H1 (cell line): ENCODE measurements around the gene KRTAP4-7. TPM values are rescaled to one million over a fixed set of nuclear protein-coding genes. Genes with fewer than 3 reads are reported as not detected.

Experiments used
- CTCF ChIP-seq, 3 experiments: IDR thresholded peaks; 1 replicate in 2 of 3; 2 replicates in 1 of 3; pipeline versions ENCODE4 v1.5.1 to v1.6.1; 2011; ENCODE audit warnings: low read length in 3 of 3, mild to moderate bottlenecking in 3 of 3, inconsistent platforms in 2 of 3, low read depth in 1 of 3, moderate library complexity in 1 of 3; ENCODE audit not compliant: insufficient read depth in 1 of 3; ENCODE audit errors: control extremely low read depth in 1 of 3
- EZH2 ChIP-seq: fragments of 200-600 bp; sonication (generic); IDR thresholded peaks from 2 replicates; pipeline ENCODE4 v1.7.1; 2012; ENCODE audit warnings: low read depth, mild to moderate bottlenecking, moderate library complexity, low read length, inconsistent platforms; ENCODE audit not compliant: severe bottlenecking
- KDM5A ChIP-seq: fragments of 200-600 bp; IDR thresholded peaks from 2 replicates; pipeline ENCODE4 v1.7.1; 2012; ENCODE audit warnings: mild to moderate bottlenecking, low read length, inconsistent platforms, mixed read lengths
- POU5F1 ChIP-seq: IDR thresholded peaks from 2 replicates; pipeline ENCODE4 v1.6.1; 2011; ENCODE audit warnings: low read depth, mild to moderate bottlenecking, low read length, moderate library complexity
- SUZ12 ChIP-seq: fragments of 200-600 bp; sonication (generic); IDR thresholded peaks from 2 replicates; pipeline ENCODE4 v1.6.1; 2012; ENCODE audit warnings: mild to moderate bottlenecking, inconsistent platforms, low read length, moderate library complexity, mixed read lengths
- polyA plus RNA-seq, 7 experiments: library from polyadenylated mRNA; depleted of rRNA in 3 of 7; stranded (reverse) in 5 of 7; unstranded in 2 of 7; fragments of >200 nt in 5 of 7; fragments of 200-250 nt in 2 of 7; gene quantifications; 1 replicate in 5 of 7; 2 replicates in 1 of 7; 4 replicates in 1 of 7; pipeline versions ENCODE4 v1.2.1 to v1.2.3, GENCODE V29; 2011 to 2013; ENCODE audit warnings: missing spikeins in 2 of 7, mixed read lengths in 2 of 7
- total RNA-seq: library from RNA; stranded (reverse); fragmentation: NEBNext Ultra II Directional; extraction: Animal tissue kit (Norgen Biotek cat#: 25700); gene quantifications from 2 replicates; pipeline ENCODE4 v1.2.1, GENCODE V29; 2021

Gene KRTAP4-7
- total and polyA plus RNA-seq, 2 of the 8 experiments (the other 6 are each of a cell fraction or from before 2014, with no cell fraction given): not detected

- TF ChIP-seq CTCF (IDR thresholded peaks at IDR 0.05; ENCODE audit: control extremely low read depth in 1 of 3, insufficient read depth in 1 of 3, low read depth in 1 of 3, low read length in 3 of 3) (no peak), EZH2 (no peak), SUZ12 (no peak), POU5F1 (no peak), KDM5A (no peak)
- TF ChIP-seq, all 59 proteins: peak for 0
Observed at GRCh38 chr17:41098042-41098441, 14.1 kb downstream of the KRTAP4-7 start, which contains the start of gene KRTAP4-8 (continued).
